Sciatic nerve (tissue), 2 donors: Measurements from ENCODE around the gene MAML3. TPM values are rescaled to one million over a fixed set of nuclear protein-coding genes. Genes with fewer than 3 reads are reported as not detected.

Experiments
- ATAC-seq: fragments of 200-7000 bp; cut with Tn5 transposase; one replicate; pipeline ENCODE4 v1.9.1; 2020; ENCODE audit warnings: mild to moderate bottlenecking, moderate library complexity
- DNase-seq: peaks from one replicate; pipeline ENCODE4 v3.0.0-alpha.2; 2020; ENCODE audit warnings: low spot score
- intact Hi-C: fragments of 100-400 bp; cut with DNase I; formaldehyde crosslinking; loops from one replicate; pipeline ENCODE4 v1.14.2; 2022
- total RNA-seq: library from RNA; stranded (reverse); fragmentation: NEBNext Ultra II Directional; extraction: Animal tissue kit (Norgen Biotek cat#: 25700); gene quantifications from one replicate; pipeline ENCODE4 v1.2.1, GENCODE V29; 2021
- donor health status: DM: no; HTN: no; CAD: no.
- donor health status: DM: no; HTN: no; CAD: no.

The MAML3 gene
- total RNA-seq, 1 donor from 2014 or later, result 11.0 TPM

- ATAC-seq, result peak; percentile 17
- intact Hi-C loops, result no loop called here
- no peak for DNase-seq
Observed at GRCh38 chr4:139876337-139876941, 277.5 kb downstream of the MAML3 start.

DNA sequence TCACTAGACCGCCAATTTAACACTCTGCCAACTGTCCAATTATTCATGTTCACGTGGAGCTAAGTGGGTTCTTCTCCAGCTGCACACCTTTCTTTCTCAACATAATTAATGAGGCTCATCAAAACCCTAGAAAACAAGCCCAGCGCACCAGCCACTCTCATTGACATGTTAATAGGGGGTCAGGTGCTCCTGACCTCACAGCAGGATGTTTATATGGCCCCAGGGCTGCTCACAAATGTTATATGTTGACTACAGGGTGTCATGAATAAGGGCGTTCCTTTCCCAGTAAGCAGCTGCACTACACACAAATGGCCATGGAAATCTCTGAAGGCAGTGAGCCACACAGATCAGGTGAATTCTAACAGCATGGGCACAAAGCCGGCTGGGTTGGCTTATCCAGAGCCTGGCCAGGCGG, 278.6 kb downstream of the MAML3 start:
- ATAC-seq (no peak), DNase-seq (no peak)
- intact Hi-C loops, result no loop called here

- no peak for ATAC-seq
- DNase-seq, result no peak
- intact Hi-C loops, result no loop called here
Observed at GRCh38 chr4:139873111-139873860, 280.7 kb downstream of the MAML3 start.

- DNase-seq, result no peak
- intact Hi-C loops, result no loop called here
- ATAC-seq, result no peak
Observed at GRCh38 chr4:139872274-139872673, 281.7 kb downstream of the MAML3 start.

GRCh38 chr4:139869810-139870209, 284.2 kb downstream of the MAML3 start:
- intact Hi-C loops, result no loop called here
- ATAC-seq, result no peak
- DNase-seq, result no peak

- ATAC-seq (peak; percentile 32), DNase-seq (no peak)
- intact Hi-C loops, result no loop called here
Observed at GRCh38 chr4:139866276-139866962, 287.6 kb downstream of the MAML3 start.

DNA sequence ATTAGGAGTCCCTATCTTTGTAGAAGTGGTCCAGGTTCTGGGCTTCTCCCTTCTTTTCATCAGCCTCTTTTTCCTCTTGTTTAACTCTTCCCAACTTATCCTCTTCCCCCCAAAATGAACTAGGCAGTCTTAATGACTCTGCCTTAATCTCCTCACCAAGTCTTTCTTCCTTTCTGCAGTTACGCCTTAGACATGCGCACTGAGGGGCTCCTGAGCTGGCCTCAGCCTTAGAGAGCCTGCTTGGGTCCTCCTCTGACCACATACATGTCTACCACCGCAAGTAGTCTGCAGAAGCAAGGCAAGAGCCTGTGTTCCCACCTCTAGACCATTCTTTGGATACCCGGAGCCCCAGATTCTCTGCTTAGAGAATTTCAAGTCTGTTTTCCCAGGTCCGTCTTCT, 288.4 kb downstream of the MAML3 start:
- intact Hi-C loops, result no loop called here
- ATAC-seq (no peak), DNase-seq (no peak)

DNA sequence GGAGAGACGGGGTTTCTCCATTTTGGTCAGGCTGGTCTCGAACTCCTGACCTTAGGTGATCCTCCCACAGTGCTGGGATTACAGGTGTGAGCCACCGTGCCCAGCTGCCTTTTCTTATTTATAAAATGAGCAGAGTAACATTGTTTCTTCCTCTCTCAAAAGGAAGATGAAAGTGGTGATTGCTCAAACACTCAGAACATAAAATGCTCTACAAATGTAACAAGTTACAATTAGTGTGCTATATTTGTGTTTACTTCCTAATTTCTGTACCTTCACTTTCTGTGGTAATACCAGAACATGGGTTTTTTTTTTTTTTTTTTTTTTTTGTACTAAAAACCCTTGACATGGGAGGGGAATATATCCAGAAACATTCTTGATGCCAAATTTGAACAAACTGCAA, 290.5 kb downstream of the MAML3 start:
- DNase-seq (no peak), ATAC-seq (no peak)
- intact Hi-C loops, result no loop called here

DNA sequence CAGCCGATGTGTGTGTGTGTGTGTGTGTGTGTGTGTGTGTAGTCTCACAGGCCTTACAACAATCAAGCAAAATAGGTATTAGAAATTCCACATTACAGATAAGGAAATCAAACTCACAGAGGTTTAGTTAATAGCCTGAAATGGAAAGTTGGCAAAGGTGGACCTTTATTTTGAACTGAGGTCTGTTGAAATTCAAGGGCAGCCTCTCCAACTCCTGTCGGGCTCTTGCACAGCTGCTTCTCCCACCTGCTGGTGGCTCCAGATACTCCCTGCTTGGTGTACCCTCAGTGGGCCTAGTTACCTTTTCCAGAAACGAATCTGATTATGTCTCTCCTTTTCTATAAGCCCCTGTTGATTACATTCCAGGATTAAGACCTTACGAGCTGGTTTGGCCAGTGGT, 292.5 kb downstream of the MAML3 start:
- DNase-seq, result no peak
- no peak for ATAC-seq
- intact Hi-C loops, result no loop called here

GRCh38 chr4:139860435-139861024, 293.5 kb downstream of the MAML3 start:
- ATAC-seq, result no peak
- intact Hi-C loops, result no loop called here

DNA sequence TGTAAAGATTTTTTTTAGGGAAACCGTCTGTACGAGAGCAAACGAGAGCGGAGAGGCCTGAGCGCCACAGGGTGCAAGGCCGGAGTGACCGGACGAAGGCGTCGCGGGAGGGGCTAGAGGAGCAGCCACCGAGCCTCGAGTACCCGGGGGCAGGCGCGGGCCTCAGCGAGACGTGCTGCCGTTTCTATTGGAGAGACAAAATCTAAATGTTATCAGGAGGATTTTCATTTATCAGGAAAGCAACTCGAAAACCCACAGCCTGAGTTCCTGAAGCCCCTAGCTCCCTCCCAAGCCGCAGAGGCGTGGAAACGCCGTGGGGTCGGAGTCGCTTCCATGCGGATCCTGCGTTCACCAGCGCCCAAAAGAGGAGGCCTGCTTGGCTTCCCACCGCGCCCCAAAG, 294.1 kb downstream of the MAML3 start:
- ATAC-seq, result no peak
- DNase-seq, result no peak
- intact Hi-C loops, result no loop called here

More at GRCh38 chr4:139860435-139861024, 293.5 kb downstream of the MAML3 start:
- DNase-seq, result no peak

GRCh38 chr4:139858436-139859205, 295.4 kb downstream of the MAML3 start:
- intact Hi-C loops, result no loop called here
- DNase-seq (no peak), ATAC-seq (peak; percentile 84)

DNA sequence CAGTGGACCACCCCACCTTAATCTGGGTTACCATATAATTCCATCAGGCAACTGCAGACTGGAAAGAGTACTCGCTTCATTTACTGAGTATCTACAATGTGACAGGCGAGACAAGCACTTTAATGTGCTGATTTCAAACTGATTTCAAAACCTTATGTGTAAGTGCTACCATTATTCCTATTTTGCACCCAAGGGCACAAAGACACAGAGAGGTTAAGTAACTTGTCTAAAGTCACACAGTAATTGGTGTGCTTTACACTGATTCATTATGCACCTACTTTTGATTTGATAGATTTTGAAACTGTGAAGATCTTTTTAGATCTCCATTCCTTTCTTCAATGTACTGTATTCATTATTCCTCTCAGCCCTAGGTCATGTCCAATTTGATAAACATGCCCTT, 296.0 kb downstream of the MAML3 start:
- ATAC-seq (no peak), DNase-seq (no peak)
- intact Hi-C loops, result no loop called here

DNA sequence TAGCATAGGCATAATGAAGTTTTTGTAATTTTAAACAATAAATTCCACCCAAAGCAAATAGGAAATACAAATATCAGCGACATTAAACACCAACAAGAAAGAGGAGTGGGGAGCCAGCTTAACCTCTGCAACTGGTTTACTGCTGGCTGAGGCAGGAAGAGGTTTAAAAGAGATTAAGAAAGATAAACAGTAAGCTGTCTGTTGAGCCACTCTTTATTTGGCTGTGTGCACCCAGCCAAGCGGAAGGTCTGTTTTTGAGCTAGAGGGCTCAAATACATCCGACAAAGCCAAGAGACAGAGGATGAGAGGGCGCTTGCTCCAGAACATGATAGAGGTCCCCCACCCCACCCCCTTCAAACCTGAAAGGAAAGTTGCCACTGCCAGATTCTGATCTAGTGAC, 297.0 kb downstream of the MAML3 start:
- peak; percentile 29 for ATAC-seq
- DNase-seq, result no peak
- intact Hi-C loops, result no loop called here

DNA sequence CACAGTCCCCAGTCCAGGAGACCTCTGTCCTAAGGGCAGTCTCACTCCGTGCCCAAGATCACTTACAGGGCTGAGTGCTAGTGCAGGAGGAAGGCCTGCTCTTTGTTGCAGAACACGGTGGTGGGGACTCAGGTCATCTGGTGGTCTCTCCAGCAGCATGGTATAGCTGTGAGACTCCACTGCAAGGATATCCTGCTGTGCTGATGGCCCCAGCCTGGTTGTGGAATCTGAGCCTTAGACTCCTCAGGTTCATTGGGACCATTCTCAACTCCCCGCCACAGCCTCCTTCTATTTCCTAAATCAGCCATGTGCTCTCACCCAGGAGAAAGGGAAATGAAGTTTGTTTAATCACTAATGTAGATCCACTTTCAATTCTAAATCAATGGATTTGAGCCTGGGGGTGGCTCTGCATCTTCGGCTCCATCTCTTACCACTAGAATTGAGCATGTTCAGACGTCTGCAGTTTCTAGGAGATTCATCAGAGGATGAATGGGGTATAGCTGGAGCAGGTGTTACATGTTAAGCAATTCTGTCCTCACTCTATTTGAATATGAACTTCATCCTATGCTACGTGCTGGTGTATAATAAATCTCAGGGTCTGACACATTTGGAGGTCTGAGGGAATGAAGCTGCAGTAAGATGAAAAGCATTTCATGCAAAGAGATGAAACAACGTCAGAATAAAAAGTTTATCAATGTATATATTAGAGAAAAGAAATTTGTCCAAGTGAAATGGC, 299.1 kb downstream of the MAML3 start:
- DNase-seq, result no peak
- intact Hi-C loops, result no loop called here
- ATAC-seq, result no peak

GRCh38 chr4:139853309-139853708, 300.7 kb downstream of the MAML3 start:
- intact Hi-C loops, result no loop called here
- DNase-seq, result no peak
- no peak for ATAC-seq

DNA sequence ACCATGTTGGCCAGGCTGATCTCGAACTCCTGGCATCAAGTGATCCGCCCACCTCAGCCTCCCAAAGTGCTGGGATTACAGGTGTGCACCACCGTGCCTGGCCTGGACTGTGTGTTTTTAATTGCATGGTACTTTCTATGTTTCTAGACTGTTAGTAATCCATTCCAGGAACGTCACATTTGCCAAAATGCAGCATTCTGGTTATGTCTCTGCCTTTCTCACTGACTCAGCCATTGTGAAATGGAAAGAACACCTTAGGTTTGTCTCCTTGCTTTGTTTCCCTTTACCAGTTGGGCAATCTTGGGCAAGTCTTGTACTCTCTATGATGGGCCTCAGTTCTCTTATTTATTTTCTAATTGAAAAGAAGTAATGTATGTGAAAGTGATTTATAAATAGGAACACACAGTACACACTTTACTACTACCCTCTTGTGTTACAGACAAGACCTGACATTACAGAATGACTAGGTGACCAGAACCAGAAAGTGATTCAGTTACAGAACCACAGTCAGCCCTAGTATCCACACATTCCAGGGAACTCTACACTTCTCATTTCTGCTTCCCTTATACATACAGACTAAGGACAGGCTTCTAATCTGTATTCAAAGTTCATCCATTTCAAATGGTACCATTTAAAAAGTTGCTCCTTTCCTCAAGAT, 301.2 kb downstream of the MAML3 start:
- DNase-seq, result no peak
- no peak for ATAC-seq
- intact Hi-C loops, result no loop called here

GRCh38 chr4:139851639-139852038, 302.3 kb downstream of the MAML3 start:
- ATAC-seq (no peak), DNase-seq (no peak)
- intact Hi-C loops, result no loop called here
